H7 (cell line): Measurements from ENCODE around the gene CLOCK. TPM values are rescaled to one million over a fixed set of nuclear protein-coding genes. Genes with fewer than 3 reads are reported as not detected.

Source experiments
- DNase-seq: peaks from one replicate; pipeline ENCODE4 v3.0.0; 2012
- H3K27me3 ChIP-seq: 2 replicates; pipeline ENCODE4 v1.6.0; 2011; ENCODE audit warnings: mild to moderate bottlenecking, low read length; ENCODE audit not compliant: control insufficient read depth, insufficient read depth
- H3K36me3 ChIP-seq: replicated peaks from 2 replicates; pipeline ENCODE4 v1.5.1; 2011; ENCODE audit warnings: low read length; ENCODE audit not compliant: control insufficient read depth, insufficient read depth
- H3K4me3 ChIP-seq: 2 replicates; pipeline ENCODE4 v1.5.1; 2011; ENCODE audit warnings: low read depth, mild to moderate bottlenecking, control low read depth, low read length, moderate library complexity; ENCODE audit not compliant: insufficient read depth
- total RNA-seq: library from RNA; depleted of rRNA; stranded (reverse); fragments of >200 nt; shearing (Covaris generic); gene quantifications from 2 replicates; pipeline ENCODE4 v1.2.3, GENCODE V29; 2014

The CLOCK gene
- total RNA-seq, 1 experiment from 2014 or later, result 15.9 TPM

DNA sequence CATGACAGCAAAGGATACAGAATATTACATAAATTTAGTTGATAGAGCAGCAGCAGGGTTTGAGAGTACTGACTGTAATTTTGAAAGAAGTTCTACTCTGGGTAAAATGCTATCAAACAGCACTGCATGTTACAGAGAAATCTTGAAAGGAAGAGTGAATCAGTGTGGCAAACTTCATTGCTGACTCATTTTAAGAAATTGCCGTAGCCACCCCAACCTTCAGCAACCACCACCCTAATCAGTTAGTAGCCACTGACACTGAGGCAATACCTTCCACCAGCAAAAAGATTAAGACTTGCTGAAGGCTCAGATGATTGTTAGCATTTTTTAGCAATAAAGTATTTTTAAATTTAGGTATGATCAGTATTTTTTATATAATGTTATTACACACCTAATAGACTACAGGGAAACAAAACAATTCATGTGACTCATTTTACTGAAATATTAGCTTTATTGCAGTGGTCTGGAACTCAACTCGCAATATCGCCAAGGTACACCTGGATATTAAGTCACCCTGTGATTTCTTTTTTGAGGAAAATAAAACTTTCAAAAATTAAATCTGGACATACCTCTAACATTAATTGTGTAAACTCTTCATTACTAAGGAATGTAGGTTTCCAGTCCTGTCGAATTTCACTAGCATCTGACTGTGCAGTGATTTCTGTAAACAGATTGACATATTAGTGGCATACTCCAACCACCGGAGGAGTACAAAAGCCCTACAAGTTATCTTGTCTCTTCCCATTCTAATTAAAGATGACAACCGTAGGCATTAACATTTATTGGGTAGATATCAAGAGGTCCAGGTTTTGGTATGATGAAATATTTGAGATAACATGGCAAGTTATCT is 71.1 kb downstream of the CLOCK start:
- Histone ChIP-seq H3K27me3 (no peaks in the 10 kb centered on the region), H3K4me3 (no peak overlapping the region), H3K36me3 (peaks cover 10% of the 10 kb centered on the region)
- DNase-seq, result no peak

DNA sequence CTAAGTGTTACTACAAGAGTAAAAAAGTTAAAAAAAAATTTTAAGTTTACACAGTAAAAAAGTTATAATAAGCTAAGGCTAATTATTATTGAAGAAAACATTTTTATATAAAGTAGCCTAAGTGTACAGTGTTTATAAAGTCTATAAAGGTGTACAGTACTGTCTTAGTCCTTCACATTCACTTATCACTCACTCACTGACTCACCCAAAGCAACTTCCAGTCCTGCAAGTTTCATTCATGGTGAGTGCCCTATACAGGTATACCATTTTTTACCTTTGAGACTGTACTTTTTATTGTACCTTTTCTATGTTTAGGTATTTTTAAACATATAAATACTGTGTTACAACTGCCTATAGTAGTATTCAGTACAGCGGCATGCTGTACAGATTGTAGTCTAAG is 76.7 kb downstream of the CLOCK start:
- no peaks in the 10 kb centered on the region for H3K27me3 ChIP-seq
- no peak overlapping the region for H3K4me3 ChIP-seq
- H3K36me3 ChIP-seq, result peaks cover 7% of the 10 kb centered on the region
- DNase-seq, result no peak

DNA sequence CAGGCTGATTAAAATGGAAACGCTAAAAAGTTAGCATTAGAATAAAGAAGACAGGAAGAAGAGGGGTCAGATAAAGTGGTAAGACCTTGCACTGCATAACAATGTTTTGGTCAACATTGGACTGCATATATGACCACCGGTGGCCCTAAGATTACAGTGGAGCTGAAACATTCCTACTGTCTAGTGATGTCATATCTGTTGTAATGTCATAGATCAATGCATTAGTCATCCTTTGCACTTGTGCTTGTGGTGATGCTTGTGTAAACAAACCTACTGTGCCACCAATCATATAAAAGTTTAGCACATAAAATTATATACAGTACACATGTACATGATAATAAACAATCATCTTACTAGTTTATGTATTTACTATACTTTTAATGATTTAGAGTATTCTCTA is 78.0 kb downstream of the CLOCK start:
- Histone ChIP-seq H3K36me3 (peaks cover 2% of the 10 kb centered on the region; the same call in 1 of the 2 replicates), H3K4me3 (no peak overlapping the region), H3K27me3 (no peaks in the 10 kb centered on the region)
- DNase-seq, result no peak

DNA sequence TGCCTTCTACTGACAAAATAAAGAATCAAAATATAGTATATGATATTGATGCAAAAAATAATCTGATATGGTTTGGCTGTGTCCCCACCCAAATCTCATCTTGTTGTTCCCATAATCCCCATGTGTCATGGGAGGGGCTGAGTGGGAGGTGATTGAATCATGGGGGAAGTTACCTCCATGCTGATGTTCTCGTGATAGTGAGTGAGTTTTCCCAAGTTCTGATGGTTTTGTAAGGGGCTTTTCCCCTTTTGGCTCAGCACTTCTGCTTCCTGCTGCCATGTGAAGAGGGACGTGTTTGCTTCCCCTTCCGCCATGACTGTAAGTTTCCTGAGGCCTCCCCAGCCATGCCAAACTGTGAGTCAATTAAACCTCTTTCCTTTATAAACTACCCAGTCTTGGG is 80.7 kb downstream of the CLOCK start:
- peaks cover 2% of the 10 kb centered on the region for H3K36me3 ChIP-seq

DNA sequence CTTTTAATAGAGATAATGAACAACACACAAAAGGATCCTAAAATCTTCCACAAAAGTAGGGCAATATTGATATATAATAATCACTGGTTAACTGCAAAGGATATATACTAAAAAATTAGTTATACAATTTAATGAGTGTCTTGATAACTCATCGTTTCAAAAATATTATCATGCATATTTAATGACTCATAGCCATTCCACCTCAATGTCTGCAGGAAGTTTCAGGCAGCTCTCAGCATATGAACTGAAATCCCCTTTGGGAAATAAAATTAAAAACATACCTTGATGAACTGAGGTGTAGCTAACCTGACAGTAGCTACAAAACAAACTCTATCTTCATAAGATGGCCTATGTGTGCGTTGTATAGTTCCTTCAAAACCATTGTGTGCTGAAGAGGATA is 88.1 kb downstream of the CLOCK start:
- no peak for DNase-seq
- H3K27me3 ChIP-seq, result no peaks in the 10 kb centered on the region
- no peak overlapping the region for H3K4me3 ChIP-seq
- no peaks in the 10 kb centered on the region; the same call in 1 of the 2 replicates for H3K36me3 ChIP-seq

More for the DNA sequence above, 80.7 kb downstream of the CLOCK start:
- Histone ChIP-seq H3K27me3 (no peaks in the 10 kb centered on the region), H3K4me3 (no peak overlapping the region)
- DNase-seq, result no peak

DNA sequence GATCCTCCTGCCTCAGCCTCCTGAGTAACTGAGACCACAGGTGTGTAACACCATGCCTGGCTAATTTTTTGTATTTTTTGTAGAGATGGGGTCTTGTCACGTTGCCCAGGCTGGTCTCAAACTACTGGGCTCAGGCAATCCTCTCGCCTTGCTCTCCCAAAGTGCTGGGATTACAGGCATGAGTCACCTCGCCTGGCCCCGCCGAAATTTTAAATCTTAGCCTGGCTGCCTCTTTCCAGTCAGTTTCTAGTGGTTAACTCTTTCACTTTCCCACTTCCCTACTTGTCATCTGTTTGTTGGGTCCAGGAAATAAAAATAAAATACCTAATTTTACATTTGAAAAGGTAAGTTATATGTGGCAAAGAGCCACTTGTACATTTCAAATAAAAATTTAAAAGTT is 88.5 kb downstream of the CLOCK start:
- no peak overlapping the region for H3K4me3 ChIP-seq
- DNase-seq, result no peak
- H3K36me3 ChIP-seq, result no peaks in the 10 kb centered on the region; the same call in 1 of the 2 replicates
- H3K27me3 ChIP-seq, result no peaks in the 10 kb centered on the region

DNA sequence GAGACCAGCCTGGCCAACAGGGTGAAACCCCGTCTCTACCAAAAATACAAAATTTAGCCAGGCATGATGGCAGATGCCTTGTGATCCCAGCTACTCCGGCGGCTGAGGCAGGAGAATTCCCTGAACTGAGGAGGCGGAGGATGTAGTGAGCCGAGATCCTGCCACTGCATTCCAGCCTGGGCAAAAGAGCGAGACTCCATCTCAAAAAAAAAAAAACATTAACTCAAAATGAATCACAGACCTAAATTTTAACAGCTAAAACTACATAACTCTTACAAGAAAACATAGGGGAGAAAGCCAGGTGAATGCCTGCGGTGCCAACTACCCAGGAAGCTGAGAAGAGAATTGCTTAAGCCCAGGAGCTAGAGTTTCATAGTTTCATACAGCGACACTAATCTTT is 96.1 kb downstream of the CLOCK start:
- DNase-seq, result no peak
- H3K4me3 ChIP-seq, result no peak overlapping the region
- no peaks in the 10 kb centered on the region for H3K27me3 ChIP-seq
- peaks cover 4% of the 10 kb centered on the region; the same call in 1 of the 2 replicates for H3K36me3 ChIP-seq

DNA sequence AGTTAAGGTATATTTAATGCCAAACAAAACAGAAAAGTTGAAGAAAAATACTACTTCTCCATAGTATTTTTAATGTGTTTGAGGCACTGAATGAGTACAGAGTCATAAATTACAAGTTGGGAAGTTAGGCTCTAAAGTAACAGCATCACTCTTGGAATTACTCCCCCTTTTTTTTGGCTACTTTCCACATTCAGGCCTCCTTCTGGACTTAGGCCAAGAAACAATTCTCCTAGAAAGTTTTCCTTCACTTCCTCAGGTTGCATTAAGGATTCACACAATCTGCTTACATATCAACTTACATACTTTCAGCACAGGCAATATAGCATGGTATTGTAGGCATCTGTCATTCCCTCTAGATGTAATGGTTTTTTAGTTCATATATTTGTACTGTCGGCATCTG is 98.9 kb downstream of the CLOCK start:
- H3K4me3 ChIP-seq, result no peak overlapping the region
- DNase-seq, result no peak
- H3K27me3 ChIP-seq, result no peaks in the 10 kb centered on the region
- peaks cover 10% of the 10 kb centered on the region for H3K36me3 ChIP-seq

DNA sequence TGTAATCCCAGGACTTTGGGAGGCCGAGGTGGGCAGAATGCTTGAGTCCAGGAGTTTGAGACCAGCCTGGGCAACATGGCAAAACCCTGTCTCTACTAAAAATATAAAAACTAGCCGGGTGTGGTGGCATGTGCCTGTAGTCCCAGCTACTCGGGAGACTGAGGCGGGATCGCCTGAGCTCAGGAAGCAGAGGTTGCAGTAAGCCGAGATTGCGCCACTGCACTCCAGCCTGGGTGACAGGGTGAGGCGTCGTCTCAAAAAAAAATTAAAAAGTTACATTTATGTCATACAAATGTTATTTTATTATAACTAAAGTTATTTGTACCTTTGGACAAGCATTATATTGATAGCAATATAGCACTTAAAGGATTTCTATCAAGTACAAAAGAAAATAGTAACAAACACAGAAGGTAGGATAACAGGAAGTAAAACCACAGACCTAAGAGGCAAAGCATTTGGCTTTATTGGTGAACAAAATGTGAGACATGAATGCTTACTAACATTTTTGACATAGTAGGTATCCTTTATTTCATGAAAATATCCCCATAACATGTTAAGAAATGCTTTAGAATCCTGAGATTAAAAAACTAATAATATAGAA is 99.5 kb downstream of the CLOCK start:
- DNase-seq, result no peak
- peaks cover 9% of the 10 kb centered on the region for H3K36me3 ChIP-seq
- H3K27me3 ChIP-seq, result no peaks in the 10 kb centered on the region
- no peak overlapping the region for H3K4me3 ChIP-seq

DNA sequence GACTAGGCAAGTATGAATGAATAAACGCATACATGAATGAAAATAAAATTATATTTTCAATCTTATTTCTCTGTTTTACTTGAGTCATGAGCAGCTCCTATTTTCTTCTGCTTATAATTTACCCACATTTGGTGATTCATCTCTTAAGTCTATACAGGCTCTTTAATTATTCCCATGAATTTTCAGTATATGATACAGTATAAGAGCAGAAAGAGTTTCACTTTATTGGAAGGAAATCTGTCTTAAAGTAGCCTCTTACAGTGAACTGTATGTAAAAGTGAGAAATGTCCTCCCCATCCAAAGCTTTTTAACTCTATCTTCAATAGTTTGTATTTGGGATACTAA is 100.2 kb downstream of the CLOCK start:
- H3K27me3 ChIP-seq, result no peaks in the 10 kb centered on the region
- H3K4me3 ChIP-seq, result no peak overlapping the region
- DNase-seq, result no peak
- H3K36me3 ChIP-seq, result peaks cover 8% of the 10 kb centered on the region

DNA sequence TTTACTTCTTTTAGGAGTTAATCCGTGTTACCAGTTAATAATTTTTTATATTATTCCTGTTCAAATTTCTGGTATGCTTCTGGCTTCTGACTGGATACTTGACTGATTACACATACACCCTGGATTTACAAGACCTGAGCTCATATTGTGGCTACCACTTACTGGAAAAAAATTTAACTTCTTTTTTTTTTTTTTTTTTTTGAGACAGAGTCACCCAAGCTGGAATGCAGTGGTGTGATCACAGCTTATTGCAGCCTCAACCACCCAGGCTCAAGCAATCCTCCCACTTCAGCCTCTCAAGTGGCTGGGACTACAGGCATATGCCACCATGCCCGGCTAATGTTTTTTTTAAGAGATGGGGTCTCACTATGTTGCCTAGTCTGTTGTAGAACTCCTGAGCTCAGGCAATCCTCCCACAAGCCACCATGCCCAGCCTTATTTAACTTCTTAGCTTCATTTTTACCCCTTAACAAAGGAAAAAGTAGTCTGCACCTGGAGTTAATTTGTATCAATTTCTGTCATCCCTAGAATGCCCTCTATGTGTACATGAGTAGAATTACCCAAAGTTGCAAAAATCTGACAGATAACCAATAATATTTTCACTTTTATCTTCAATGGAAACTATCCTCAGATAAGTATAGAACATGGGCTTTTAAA is 100.7 kb downstream of the CLOCK start:
- peaks cover 8% of the 10 kb centered on the region for H3K36me3 ChIP-seq
- H3K27me3 ChIP-seq, result no peaks in the 10 kb centered on the region
- no peak for DNase-seq
- H3K4me3 ChIP-seq, result no peak overlapping the region

DNA sequence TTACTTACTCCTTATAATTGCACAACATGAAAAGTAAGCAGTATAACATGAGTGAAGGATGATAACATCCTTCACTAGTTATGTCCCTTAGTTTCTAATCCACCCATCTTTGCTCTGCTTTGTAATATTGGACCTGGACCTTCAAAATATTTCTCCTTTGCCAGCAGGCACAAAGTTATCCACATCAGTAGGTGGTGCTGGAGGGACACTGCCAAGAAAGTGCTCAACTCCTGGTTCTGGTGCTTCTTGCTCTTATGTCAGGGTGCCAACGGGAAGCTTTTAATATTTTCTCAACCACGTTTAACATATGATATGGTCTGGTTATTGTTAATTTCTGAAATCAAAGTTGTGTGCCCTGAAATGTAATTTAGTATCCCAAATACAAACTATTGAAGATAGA is 101.9 kb downstream of the CLOCK start:
- no peak for DNase-seq
- Histone ChIP-seq H3K36me3 (peaks cover 8% of the 10 kb centered on the region), H3K27me3 (no peaks in the 10 kb centered on the region), H3K4me3 (no peak overlapping the region)

DNA sequence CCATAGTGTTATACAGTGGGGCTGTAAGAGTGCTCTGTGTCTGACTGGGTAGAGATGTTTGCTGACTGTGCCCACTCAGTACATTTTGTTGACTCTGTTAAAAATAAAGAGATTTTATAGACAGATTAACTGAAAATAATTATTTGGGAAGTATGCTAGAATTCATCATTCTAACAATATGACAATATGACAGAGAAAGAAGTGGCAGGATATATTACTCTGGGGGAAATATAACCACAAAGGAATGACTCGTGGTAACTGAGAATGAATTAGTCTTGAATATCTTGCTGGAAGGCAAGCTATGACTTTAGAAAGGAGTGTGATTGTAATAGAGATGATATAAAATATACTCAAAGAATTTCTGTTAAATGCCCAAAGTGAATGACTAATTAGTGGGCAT is 104.2 kb downstream of the CLOCK start:
- no peaks in the 10 kb centered on the region for H3K27me3 ChIP-seq
- DNase-seq, result no peak
- peaks cover 7% of the 10 kb centered on the region for H3K36me3 ChIP-seq
- no peak overlapping the region for H3K4me3 ChIP-seq

DNA sequence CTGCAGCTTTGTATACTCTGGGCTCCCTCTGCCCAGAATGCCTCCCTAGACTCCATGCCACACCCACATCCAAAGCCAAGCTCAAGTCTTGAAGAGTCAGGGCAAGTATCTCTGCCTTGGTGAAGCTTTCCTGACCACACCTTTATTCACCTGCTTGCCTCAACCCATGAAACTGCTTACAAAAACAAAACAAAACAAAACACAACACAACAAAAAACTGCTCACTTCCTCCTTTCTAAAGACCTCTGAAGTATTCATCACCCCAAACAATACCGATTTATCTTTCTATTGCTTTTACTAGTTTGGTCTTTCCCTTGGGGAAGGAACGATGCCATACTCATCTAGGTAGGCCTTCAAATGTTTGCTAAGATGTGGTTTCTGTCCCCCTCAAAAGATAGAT is 105.9 kb downstream of the CLOCK start:
- Histone ChIP-seq H3K36me3 (peaks cover 7% of the 10 kb centered on the region), H3K27me3 (no peaks in the 10 kb centered on the region), H3K4me3 (no peak overlapping the region)
- DNase-seq, result no peak

DNA sequence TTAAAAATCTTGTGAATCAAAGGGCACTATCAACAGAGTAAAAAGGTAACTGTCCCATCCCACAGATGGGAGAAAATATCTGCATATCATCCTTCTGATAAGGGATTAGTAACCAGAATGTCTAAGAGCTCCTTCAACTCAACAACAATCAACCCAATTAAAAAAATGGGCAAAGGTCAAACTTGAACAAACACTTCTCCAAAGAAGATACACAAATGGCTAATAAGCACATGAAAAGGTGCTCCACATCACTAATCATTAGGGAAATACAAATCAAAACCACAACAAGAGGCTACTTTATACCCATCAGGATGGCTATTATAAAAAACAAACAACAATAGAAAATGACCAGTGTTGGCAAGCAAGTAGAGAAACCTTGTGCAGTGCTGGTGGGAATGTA is 107.7 kb downstream of the CLOCK start:
- H3K27me3 ChIP-seq, result no peaks in the 10 kb centered on the region
- H3K36me3 ChIP-seq, result peaks cover 4% of the 10 kb centered on the region
- DNase-seq, result no peak
- no peak overlapping the region for H3K4me3 ChIP-seq
